ENCODE results near the gene ACY1. TPM values are rescaled to one million over a fixed set of nuclear protein-coding genes. Genes with fewer than 3 reads are reported as not detected.

The ACY1 gene
- total RNA-seq, 4 donors from 2014 or later: 165 to 426 (median 250) TPM

DNA sequence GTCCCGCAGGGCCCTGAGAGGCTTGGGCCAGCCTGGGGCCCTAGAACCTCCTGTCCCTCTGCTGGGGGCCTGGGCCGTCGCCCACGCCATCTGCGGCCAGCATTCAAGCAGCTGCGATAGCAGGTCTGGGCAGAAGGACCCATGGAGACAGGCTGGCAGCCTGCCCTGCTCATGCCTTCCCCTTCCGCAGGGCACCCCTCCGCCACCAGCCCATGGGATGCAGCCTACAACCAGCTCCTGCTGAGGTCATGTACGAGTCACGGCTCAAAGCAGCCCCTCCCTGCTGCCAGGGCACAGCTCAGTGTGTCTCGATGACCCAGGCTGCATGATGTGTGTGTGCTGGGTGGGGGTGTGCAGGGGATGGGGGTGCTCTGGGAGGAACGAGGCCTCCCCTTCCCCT, 45.2 kb downstream of the ACY1 start:
- DNase-seq: no peak
- Histone ChIP-seq H3K4me1 (peaks cover 0 to 5% (median 0%) of the 10 kb centered on the region in 4 donors), H3K4me3 (no peak overlapping the region), H3K9me3 (no peaks in the 10 kb centered on the region), H3K27me3 (no peaks in the 10 kb centered on the region), H3K27ac (no peak overlapping the region), H3K36me3 (no peaks in the 10 kb centered on the region)
- TF ChIP-seq POLR2AphosphoS5 (IDR thresholded peaks at IDR 0.05) (no peak), POLR2A (IDR thresholded peaks at IDR 0.05) (no peak), EP300 (IDR thresholded peaks at IDR 0.05; ENCODE audit: low read depth) (no peak)
- TF ChIP-seq, protein P1, sequence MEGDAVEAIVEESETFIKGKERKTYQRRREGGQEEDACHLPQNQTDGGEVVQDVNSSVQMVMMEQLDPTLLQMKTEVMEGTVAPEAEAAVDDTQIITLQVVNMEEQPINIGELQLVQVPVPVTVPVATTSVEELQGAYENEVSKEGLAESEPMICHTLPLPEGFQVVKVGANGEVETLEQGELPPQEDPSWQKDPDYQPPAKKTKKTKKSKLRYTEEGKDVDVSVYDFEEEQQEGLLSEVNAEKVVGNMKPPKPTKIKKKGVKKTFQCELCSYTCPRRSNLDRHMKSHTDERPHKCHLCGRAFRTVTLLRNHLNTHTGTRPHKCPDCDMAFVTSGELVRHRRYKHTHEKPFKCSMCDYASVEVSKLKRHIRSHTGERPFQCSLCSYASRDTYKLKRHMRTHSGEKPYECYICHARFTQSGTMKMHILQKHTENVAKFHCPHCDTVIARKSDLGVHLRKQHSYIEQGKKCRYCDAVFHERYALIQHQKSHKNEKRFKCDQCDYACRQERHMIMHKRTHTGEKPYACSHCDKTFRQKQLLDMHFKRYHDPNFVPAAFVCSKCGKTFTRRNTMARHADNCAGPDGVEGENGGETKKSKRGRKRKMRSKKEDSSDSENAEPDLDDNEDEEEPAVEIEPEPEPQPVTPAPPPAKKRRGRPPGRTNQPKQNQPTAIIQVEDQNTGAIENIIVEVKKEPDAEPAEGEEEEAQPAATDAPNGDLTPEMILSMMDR (IDR thresholded peaks at IDR 0.05): no peak
- WGBS, 2 donors (ENCODE audit: low coverage in 1 of 2): 82% methylated on average over 10 of the region's 12 CpGs; no CpG with 5 or more reads in 1 of the 2 donors
- in situ Hi-C loops (cut with MboI; ENCODE audit: low pct_ligation_motif_present in 1 of 4, low pct_unique_long_range_greater_than_20kb in 1 of 4, low sequenced_read_pairs in 3 of 4) (no loop called here), intact Hi-C loops (cut with DNase I; ENCODE audit: low total_unique reads) (no loop called here)

DNA sequence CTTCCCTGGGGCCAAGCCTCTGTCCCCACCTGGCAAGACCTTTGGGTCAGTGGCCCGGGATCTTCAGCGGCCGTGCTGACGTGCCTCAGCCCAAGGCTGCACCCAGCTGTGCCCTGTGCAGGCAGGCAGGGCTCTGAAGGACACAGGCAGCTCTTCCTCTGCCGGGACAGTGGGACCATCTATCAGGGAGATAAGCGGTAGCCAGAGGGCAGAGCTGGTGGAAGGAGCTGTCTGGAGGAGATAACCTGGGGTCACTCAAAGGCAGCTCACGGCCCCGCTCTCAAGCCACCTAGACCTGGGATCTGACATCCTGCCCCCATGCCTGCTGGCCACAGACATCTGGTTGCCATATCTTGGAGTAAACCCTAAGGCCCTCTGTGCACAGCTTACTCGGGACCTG, 45.7 kb downstream of the ACY1 start:
- in situ Hi-C loops (cut with MboI; ENCODE audit: low pct_ligation_motif_present in 1 of 4, low pct_unique_long_range_greater_than_20kb in 1 of 4, low sequenced_read_pairs in 3 of 4): no loop called here
- no peak overlapping the region for H3K4me3 ChIP-seq
- intact Hi-C loops (cut with DNase I; ENCODE audit: low total_unique reads): no loop called here
- H3K36me3 ChIP-seq: no peaks in the 10 kb centered on the region
- peaks cover 0 to 5% (median 0%) of the 10 kb centered on the region in 4 donors for H3K4me1 ChIP-seq
- TF ChIP-seq EP300 (IDR thresholded peaks at IDR 0.05; ENCODE audit: low read depth) (no peak), POLR2A (IDR thresholded peaks at IDR 0.05) (no peak), POLR2AphosphoS5 (IDR thresholded peaks at IDR 0.05) (no peak)
- TF ChIP-seq, protein P1 (IDR thresholded peaks at IDR 0.05): no peak
- DNase-seq: no peak
- no peak overlapping the region for H3K27ac ChIP-seq
- H3K9me3 ChIP-seq: no peaks in the 10 kb centered on the region
- H3K27me3 ChIP-seq: no peaks in the 10 kb centered on the region
- 80% methylated on average over 9 of the region's 9 CpGs; no CpG with 5 or more reads in 1 of the 2 donors for WGBS, 2 donors (ENCODE audit: low coverage in 1 of 2)

DNA sequence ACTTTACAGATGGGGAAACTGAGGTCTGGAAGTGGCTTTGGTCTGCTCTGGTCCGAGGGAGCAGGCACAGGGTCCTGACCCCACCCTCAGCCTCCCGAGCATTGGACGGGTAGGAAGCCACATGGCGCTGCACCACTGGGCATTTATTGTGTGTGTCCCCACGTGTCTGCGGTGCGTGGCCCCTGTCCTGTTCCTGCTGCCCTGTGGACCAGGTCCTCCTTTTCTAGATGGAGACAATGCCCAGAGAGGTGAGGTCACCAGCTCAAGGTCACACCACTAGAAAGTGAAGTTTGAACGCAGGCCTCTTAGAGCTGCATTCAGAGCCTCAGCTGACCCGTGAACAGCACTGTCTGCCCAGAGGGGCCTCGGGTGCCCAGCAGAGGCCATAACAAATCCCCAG, 46.2 kb downstream of the ACY1 start:
- no peaks in the 10 kb centered on the region for H3K27me3 ChIP-seq
- no peaks in the 10 kb centered on the region for H3K9me3 ChIP-seq
- TF ChIP-seq, protein P1 (IDR thresholded peaks at IDR 0.05): no peak
- TF ChIP-seq POLR2AphosphoS5 (IDR thresholded peaks at IDR 0.05) (no peak), EP300 (IDR thresholded peaks at IDR 0.05; ENCODE audit: low read depth) (no peak), POLR2A (IDR thresholded peaks at IDR 0.05) (no peak)
- peaks cover 0 to 5% (median 0%) of the 10 kb centered on the region in 4 donors for H3K4me1 ChIP-seq
- H3K27ac ChIP-seq: no peak overlapping the region
- in situ Hi-C loops (cut with MboI; ENCODE audit: low pct_ligation_motif_present in 1 of 4, low pct_unique_long_range_greater_than_20kb in 1 of 4, low sequenced_read_pairs in 3 of 4) (no loop called here), intact Hi-C loops (cut with DNase I; ENCODE audit: low total_unique reads) (no loop called here)
- H3K36me3 ChIP-seq: no peaks in the 10 kb centered on the region
- no peak for DNase-seq
- WGBS, 2 donors (ENCODE audit: low coverage in 1 of 2): 40 to 90% methylated on average over 1 to 10 of the region's 10 CpGs
- H3K4me3 ChIP-seq: no peak overlapping the region

DNA sequence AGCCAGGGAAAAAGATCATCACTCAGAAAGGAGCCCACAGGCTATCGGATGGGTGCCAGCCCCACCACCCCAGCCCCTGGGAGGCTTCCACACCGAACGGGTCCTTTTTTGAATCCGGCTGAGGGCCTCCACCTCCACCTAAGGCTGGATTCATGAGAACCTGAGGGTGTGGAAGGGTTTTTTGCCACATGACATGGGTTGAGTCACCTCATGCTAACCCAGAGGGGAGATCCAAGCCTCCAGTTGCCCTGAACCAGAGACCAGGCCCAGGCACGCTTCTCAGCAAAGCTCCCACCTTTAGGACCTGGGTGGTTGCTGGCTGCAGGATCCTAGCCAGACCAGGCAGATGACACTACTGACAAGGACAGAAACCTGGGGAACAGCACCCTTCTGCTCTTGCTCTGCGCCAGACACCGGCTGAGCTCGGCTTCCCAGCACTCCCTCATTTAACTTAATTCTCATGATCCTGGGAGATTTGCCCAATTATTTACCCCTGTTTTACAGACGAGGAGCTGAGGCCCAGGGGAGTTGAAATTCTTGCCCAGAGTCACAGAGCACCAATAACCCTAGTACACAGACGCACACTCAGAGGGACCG, 47.5 kb downstream of the ACY1 start:
- Histone ChIP-seq H3K36me3 (no peaks in the 10 kb centered on the region), H3K27ac (no peak overlapping the region), H3K27me3 (no peaks in the 10 kb centered on the region), H3K4me3 (no peak overlapping the region), H3K9me3 (no peaks in the 10 kb centered on the region), H3K4me1 (peaks cover 0 to 5% (median 0%) of the 10 kb centered on the region in 4 donors)
- in situ Hi-C loops (cut with MboI; ENCODE audit: low pct_ligation_motif_present in 1 of 4, low pct_unique_long_range_greater_than_20kb in 1 of 4, low sequenced_read_pairs in 3 of 4): no loop called here
- 80 to 87% methylated on average over 5 to 11 of the region's 11 CpGs for WGBS, 2 donors (ENCODE audit: low coverage in 1 of 2)
- no peak for DNase-seq
- TF ChIP-seq POLR2AphosphoS5 (IDR thresholded peaks at IDR 0.05) (no peak), EP300 (IDR thresholded peaks at IDR 0.05; ENCODE audit: low read depth) (no peak), POLR2A (IDR thresholded peaks at IDR 0.05) (no peak)
- TF ChIP-seq, protein P1 (IDR thresholded peaks at IDR 0.05): no peak
- intact Hi-C loops (cut with DNase I; ENCODE audit: low total_unique reads): no loop called here
